Natural killer cell (primary cell): ENCODE results near the gene BAHCC1. TPM values are rescaled to one million over a fixed set of nuclear protein-coding genes. Genes with fewer than 3 reads are reported as not detected.
A peak's percentile ranks its signal among the peaks of the same experiment; 100 is the strongest.

Experiments
- ATAC-seq, 3 donors: fragments of 150-1000 bp in 2 of 3; fragments of 200-7000 bp in 1 of 3; cut with Tn5 transposase; 1 replicate in 1 of 3; 2 replicates in 2 of 3; pipeline ENCODE4 v1.10.0; 2021; ENCODE audit warnings: mild to moderate bottlenecking in 2 of 3, moderate library complexity in 2 of 3
- DNase-seq, 2 donors: peaks; one replicate each; pipeline versions ENCODE4 v3.0.0 to v3.0.0-alpha.2; 2013 to 2021; ENCODE audit warnings: mixed read lengths in 1 of 2
- H3K27ac ChIP-seq: one replicate; pipeline ENCODE4 v1.5.1; 2013; ENCODE audit warnings: mild to moderate bottlenecking, low read length
- H3K27me3 ChIP-seq: one replicate; pipeline ENCODE4 v1.6.1; 2013; ENCODE audit warnings: low read length; ENCODE audit not compliant: control insufficient read depth, insufficient read depth
- H3K36me3 ChIP-seq: one replicate; pipeline ENCODE4 v1.6.1; 2013; ENCODE audit warnings: low read length; ENCODE audit not compliant: control insufficient read depth, insufficient read depth
- H3K4me1 ChIP-seq: one replicate; pipeline ENCODE4 v1.6.1; 2013; ENCODE audit warnings: low read length; ENCODE audit not compliant: control insufficient read depth, insufficient read depth
- H3K4me3 ChIP-seq: one replicate; pipeline ENCODE4 v1.5.1; 2013; ENCODE audit warnings: low read length
- H3K9me3 ChIP-seq: one replicate; pipeline ENCODE4 v1.6.1; 2013; ENCODE audit warnings: low read length; ENCODE audit not compliant: control insufficient read depth, insufficient read depth
- H3K27ac Mint-ChIP-seq, 2 donors: one replicate each; pipeline ENCODE4 v1.8.0; 2022; ENCODE audit warnings: mild to moderate bottlenecking in 2 of 2, mixed read lengths in 2 of 2, moderate library complexity in 1 of 2
- H3K27me3 Mint-ChIP-seq, 2 donors: one replicate each; pipeline ENCODE4 v1.8.0; 2022; ENCODE audit warnings: low read depth in 2 of 2, mixed read lengths in 2 of 2
- H3K36me3 Mint-ChIP-seq: one replicate; pipeline ENCODE4 v1.8.0; 2022; ENCODE audit warnings: mixed read lengths
- H3K4me1 Mint-ChIP-seq, 2 donors: one replicate each; pipeline ENCODE4 v1.8.0; 2022; ENCODE audit warnings: mixed read lengths in 2 of 2
- H3K4me3 Mint-ChIP-seq: one replicate; pipeline ENCODE4 v1.8.0; 2022; ENCODE audit warnings: mild to moderate bottlenecking, moderate library complexity, mixed read lengths
- H3K9me3 Mint-ChIP-seq, 2 donors: one replicate each; pipeline ENCODE4 v1.8.0; 2022; ENCODE audit warnings: mixed read lengths in 2 of 2
- CTCF ChIP-seq: fragments of 200-600 bp; IDR thresholded peaks from one replicate; pipeline ENCODE4 v1.8.0; 2022; ENCODE audit warnings: antibody characterized with exemption
- WGBS: methylation state at CpG from one replicate; pipeline ENCODE4 v1.1.7; 2013; ENCODE audit warnings: missing lambda C conversion rate; ENCODE audit not compliant: insufficient coverage; 5-methylcytosine and 5-hydroxymethylcytosine counted together
- intact Hi-C: fragments of 100-400 bp; cut with micrococcal nuclease; formaldehyde crosslinking; loops from one replicate; pipeline ENCODE4 v1.14.2; 2022
- total RNA-seq, 4 donors: library from RNA; stranded (reverse); fragments of 120-200 nt in 1 of 4; gene quantifications; one replicate each; pipeline versions ENCODE4 v1.2.3 to v1.2.4, GENCODE V29; 2013 to 2022

Gene BAHCC1
- total RNA-seq, 3 donors from 2014 or later (not counting 1 experiment from before 2014, with no cell fraction given) = 2.9 to 17.3 (median 5.7) TPM

GRCh38 chr17:81391293-81391935, 3.8 kb upstream of the BAHCC1 start:
- WGBS = 82% methylated on average over 10 of the region's 10 CpGs
- H3K36me3 Mint-ChIP-seq = no peaks in the 10 kb centered on the region
- peak overlapping the region; percentile 56 for H3K4me3 Mint-ChIP-seq
- H3K27me3 Mint-ChIP-seq = peaks cover 0 to 28% of the 10 kb centered on the region in 2 donors
- H3K27me3 ChIP-seq = peaks cover 38% of the 10 kb centered on the region
- peaks cover 21 to 23% of the 10 kb centered on the region in 2 donors for H3K4me1 Mint-ChIP-seq
- H3K27ac ChIP-seq = no peak overlapping the region
- DNase-seq (no peak), ATAC-seq (no peak)
- H3K4me1 ChIP-seq = peaks cover 45% of the 10 kb centered on the region
- H3K9me3 ChIP-seq = no peaks in the 10 kb centered on the region
- no peak for TF ChIP-seq CTCF
- H3K9me3 Mint-ChIP-seq = no peaks in the 10 kb centered on the region
- peak overlapping the region in 1 of 2 donors; percentile 81 for H3K27ac Mint-ChIP-seq
- intact Hi-C loops = no loop called here
- no peaks in the 10 kb centered on the region for H3K36me3 ChIP-seq
- H3K4me3 ChIP-seq = no peak overlapping the region

- Mint-ChIP-seq H3K4me3 (peak overlapping the region; percentile 83), H3K27me3 (peaks cover 0 to 31% of the 10 kb centered on the region in 2 donors)
- no peak for DNase-seq
Observed at GRCh38 chr17:81391936-81392908, 3.0 kb upstream of the BAHCC1 start.

GRCh38 chr17:81392909-81393654, 2.2 kb upstream of the BAHCC1 start:
- H3K27me3 Mint-ChIP-seq = peaks cover 0 to 32% of the 10 kb centered on the region in 2 donors
- Histone ChIP-seq H3K27me3 (peaks cover 40% of the 10 kb centered on the region), H3K4me3 (no peak overlapping the region), H3K4me1 (peaks cover 51% of the 10 kb centered on the region), H3K9me3 (no peaks in the 10 kb centered on the region), H3K27ac (no peak overlapping the region), H3K36me3 (no peaks in the 10 kb centered on the region)
- no peaks in the 10 kb centered on the region for H3K9me3 Mint-ChIP-seq
- peak overlapping the region; percentile 35 to 81 for H3K27ac Mint-ChIP-seq
- ATAC-seq (peak in 1 of 3 donors; percentile 2), DNase-seq (peak in 1 of 2 donors; percentile 39)
- peaks cover 23 to 26% of the 10 kb centered on the region in 2 donors for H3K4me1 Mint-ChIP-seq
- intact Hi-C loops = no loop called here
- WGBS = 2% methylated on average over 93 of the region's 93 CpGs
- no peaks in the 10 kb centered on the region for H3K36me3 Mint-ChIP-seq
- peak overlapping the region; percentile 83 for H3K4me3 Mint-ChIP-seq
- no peak for TF ChIP-seq CTCF

More at GRCh38 chr17:81391936-81392908, 3.0 kb upstream of the BAHCC1 start:
- H3K4me1 ChIP-seq = peaks cover 51% of the 10 kb centered on the region
- 62% methylated on average over 34 of the region's 34 CpGs for WGBS
- intact Hi-C loops = no loop called here
- no peaks in the 10 kb centered on the region for H3K9me3 ChIP-seq
- H3K27me3 ChIP-seq = peaks cover 42% of the 10 kb centered on the region
- H3K27ac ChIP-seq = no peak overlapping the region
- Mint-ChIP-seq H3K27ac (peak overlapping the region; percentile 35 to 81), H3K9me3 (no peaks in the 10 kb centered on the region), H3K4me1 (peaks cover 19 to 21% of the 10 kb centered on the region in 2 donors), H3K36me3 (no peaks in the 10 kb centered on the region)
- H3K4me3 ChIP-seq = no peak overlapping the region
- H3K36me3 ChIP-seq = no peaks in the 10 kb centered on the region
- no peak for ATAC-seq
- no peak for TF ChIP-seq CTCF
